Endothelial cell (in vitro differentiated cells): ENCODE measurements around the gene TNIP1. TPM values are rescaled to one million over a fixed set of nuclear protein-coding genes. Genes with fewer than 3 reads are reported as not detected.

ENCODE experiments used
- DNase-seq: peaks from one replicate; pipeline ENCODE4 v3.0.0; 2021; ENCODE audit warnings: low spot score
- H3K27ac Mint-ChIP-seq: one replicate; pipeline ENCODE4 v1.8.0; 2021; ENCODE audit warnings: mixed read lengths, inconsistent platforms; ENCODE audit not compliant: unreplicated experiment
- H3K27me3 Mint-ChIP-seq: one replicate; pipeline ENCODE4 v1.8.0; 2021; ENCODE audit warnings: mild to moderate bottlenecking, moderate library complexity, mixed read lengths, inconsistent platforms; ENCODE audit not compliant: unreplicated experiment
- H3K36me3 Mint-ChIP-seq: one replicate; pipeline ENCODE4 v1.8.0; 2021; ENCODE audit warnings: mild to moderate bottlenecking, low read depth, mixed read lengths, inconsistent platforms; ENCODE audit not compliant: unreplicated experiment
- H3K4me1 Mint-ChIP-seq: one replicate; pipeline ENCODE4 v1.8.0; 2021; ENCODE audit warnings: mild to moderate bottlenecking, mixed read lengths, inconsistent platforms; ENCODE audit not compliant: unreplicated experiment
- H3K4me3 Mint-ChIP-seq: one replicate; pipeline ENCODE4 v1.8.0; 2021; ENCODE audit warnings: mild to moderate bottlenecking, mixed read lengths, inconsistent platforms; ENCODE audit not compliant: unreplicated experiment
- H3K9me3 Mint-ChIP-seq: one replicate; pipeline ENCODE4 v1.8.0; 2021; ENCODE audit warnings: mixed read lengths, inconsistent platforms; ENCODE audit not compliant: unreplicated experiment
- total RNA-seq: library from RNA; stranded (reverse); fragmentation: NEBNext Ultra II Directional; extraction: Animal tissue kit (Norgen Biotek cat#: 25700); gene quantifications from one replicate; pipeline ENCODE4 v1.2.1, GENCODE V29; 2021; ENCODE audit not compliant: unreplicated experiment
- TF ChIP-seq, protein P1 (sequence below): fragments of 200-600 bp; sonication (generic); IDR thresholded peaks from one replicate; pipeline ENCODE4 v1.5.0; 2021; ENCODE audit warnings: antibody characterized with exemption; ENCODE audit not compliant: unreplicated experiment

Gene TNIP1
- total RNA-seq, 1 donor from 2014 or later, result 76.0 TPM

DNA sequence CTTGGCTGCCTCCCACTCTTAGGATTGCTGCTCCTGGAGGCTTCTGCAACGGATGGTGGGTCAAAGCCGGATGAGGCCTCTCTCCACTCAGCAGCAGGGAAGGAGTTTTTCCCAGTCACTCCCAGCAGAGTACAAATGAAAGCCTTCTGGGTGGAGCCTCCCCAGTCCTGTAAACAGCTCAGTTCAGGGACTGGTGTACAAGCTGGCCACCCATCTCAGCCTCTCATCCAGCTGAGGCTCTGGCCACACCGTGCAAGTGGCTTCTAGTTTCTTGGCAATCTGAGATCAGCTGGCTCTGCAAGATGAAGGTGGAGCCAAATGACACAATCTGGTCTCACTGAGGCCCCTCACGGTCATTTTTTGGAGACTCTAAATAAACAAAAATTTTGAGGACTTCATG is 50.5 kb downstream of the TNIP1 start:
- no peak overlapping the region for H3K27ac Mint-ChIP-seq
- H3K27me3 Mint-ChIP-seq, result peaks cover 9% of the 10 kb centered on the region
- DNase-seq, result no peak
- H3K36me3 Mint-ChIP-seq, result peaks cover 43% of the 10 kb centered on the region
- TF ChIP-seq, protein P1, sequence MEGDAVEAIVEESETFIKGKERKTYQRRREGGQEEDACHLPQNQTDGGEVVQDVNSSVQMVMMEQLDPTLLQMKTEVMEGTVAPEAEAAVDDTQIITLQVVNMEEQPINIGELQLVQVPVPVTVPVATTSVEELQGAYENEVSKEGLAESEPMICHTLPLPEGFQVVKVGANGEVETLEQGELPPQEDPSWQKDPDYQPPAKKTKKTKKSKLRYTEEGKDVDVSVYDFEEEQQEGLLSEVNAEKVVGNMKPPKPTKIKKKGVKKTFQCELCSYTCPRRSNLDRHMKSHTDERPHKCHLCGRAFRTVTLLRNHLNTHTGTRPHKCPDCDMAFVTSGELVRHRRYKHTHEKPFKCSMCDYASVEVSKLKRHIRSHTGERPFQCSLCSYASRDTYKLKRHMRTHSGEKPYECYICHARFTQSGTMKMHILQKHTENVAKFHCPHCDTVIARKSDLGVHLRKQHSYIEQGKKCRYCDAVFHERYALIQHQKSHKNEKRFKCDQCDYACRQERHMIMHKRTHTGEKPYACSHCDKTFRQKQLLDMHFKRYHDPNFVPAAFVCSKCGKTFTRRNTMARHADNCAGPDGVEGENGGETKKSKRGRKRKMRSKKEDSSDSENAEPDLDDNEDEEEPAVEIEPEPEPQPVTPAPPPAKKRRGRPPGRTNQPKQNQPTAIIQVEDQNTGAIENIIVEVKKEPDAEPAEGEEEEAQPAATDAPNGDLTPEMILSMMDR, result no peak
- no peaks in the 10 kb centered on the region for H3K9me3 Mint-ChIP-seq
- H3K4me1 Mint-ChIP-seq, result no peaks in the 10 kb centered on the region
- no peak overlapping the region for H3K4me3 Mint-ChIP-seq

DNA sequence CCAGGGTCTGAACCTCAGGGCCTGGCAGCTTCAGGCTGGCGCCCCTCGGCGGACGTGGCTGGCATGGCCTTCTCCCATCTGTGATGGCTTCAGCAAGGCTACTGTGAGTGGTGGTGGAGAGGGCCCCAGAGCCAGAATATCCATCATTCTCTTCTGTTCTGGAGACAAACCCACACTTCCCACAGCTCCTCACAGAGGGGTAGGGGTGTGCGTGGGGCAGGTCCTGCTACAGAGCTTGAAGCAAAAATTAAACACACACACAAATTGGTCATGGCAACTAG is 50.8 kb downstream of the TNIP1 start:
- peaks cover 9% of the 10 kb centered on the region for H3K27me3 Mint-ChIP-seq
- DNase-seq, result no peak
- no peaks in the 10 kb centered on the region for H3K4me1 Mint-ChIP-seq
- H3K4me3 Mint-ChIP-seq, result no peak overlapping the region
- H3K9me3 Mint-ChIP-seq, result no peaks in the 10 kb centered on the region
- TF ChIP-seq, protein P1, result no peak
- peaks cover 40% of the 10 kb centered on the region for H3K36me3 Mint-ChIP-seq
- no peak overlapping the region for H3K27ac Mint-ChIP-seq

DNA sequence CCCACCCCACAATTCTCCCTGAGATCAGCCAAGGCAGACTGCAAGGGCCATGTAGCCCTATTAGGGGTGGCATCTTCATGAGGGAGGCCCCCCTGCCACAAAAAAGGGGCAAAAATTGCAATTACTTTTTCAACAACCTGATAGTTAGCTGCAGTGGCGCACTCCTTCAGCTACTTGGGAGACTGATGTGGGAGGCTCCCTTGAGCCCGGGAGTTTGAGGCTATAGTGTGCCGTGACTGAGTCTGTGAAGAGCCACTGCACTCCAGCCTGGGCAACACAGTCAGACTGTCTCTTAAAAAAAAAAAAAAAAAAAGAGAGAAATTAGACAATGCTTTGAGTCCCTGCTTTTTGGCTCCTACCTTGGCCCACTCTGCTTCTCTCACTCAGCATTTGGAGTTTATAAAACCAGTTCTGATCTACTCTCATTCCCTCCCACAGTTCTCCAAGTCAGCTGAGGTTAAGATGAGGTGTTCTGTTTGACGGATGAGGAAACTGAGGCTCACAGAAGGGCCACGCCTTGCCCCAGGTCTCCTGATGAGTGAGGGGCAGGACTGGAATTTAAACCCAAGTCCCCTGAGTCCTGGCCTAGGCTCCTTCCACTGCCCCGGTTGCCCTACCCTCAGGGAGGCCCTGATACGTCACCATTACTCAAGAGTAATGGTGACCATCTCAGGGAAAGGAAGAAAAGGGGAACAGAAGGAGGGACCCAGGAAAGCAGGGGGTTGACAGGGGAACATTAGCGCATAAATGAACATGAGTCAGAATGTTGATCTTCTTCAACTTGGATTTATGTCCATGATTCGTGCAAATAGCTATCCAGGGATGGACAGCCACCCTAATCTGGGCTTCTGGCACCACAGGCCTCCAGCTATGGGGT is 51.4 kb downstream of the TNIP1 start:
- no peak overlapping the region for H3K27ac Mint-ChIP-seq
- no peaks in the 10 kb centered on the region for H3K9me3 Mint-ChIP-seq
- peaks cover 7% of the 10 kb centered on the region for H3K27me3 Mint-ChIP-seq
- H3K4me3 Mint-ChIP-seq, result peak overlapping the region; percentile 37
- DNase-seq, result no peak
- TF ChIP-seq, protein P1, result no peak
- no peaks in the 10 kb centered on the region for H3K4me1 Mint-ChIP-seq
- H3K36me3 Mint-ChIP-seq, result peaks cover 34% of the 10 kb centered on the region

GRCh38 chr5:151028717-151029116 is 52.1 kb downstream of the TNIP1 start:
- peaks cover 28% of the 10 kb centered on the region for H3K36me3 Mint-ChIP-seq
- no peaks in the 10 kb centered on the region for H3K9me3 Mint-ChIP-seq
- TF ChIP-seq, protein P1, result no peak
- H3K4me1 Mint-ChIP-seq, result no peaks in the 10 kb centered on the region
- no peak overlapping the region for H3K27ac Mint-ChIP-seq
- H3K27me3 Mint-ChIP-seq, result peaks cover 4% of the 10 kb centered on the region
- H3K4me3 Mint-ChIP-seq, result peak overlapping the region; percentile 37
- no peak for DNase-seq

DNA sequence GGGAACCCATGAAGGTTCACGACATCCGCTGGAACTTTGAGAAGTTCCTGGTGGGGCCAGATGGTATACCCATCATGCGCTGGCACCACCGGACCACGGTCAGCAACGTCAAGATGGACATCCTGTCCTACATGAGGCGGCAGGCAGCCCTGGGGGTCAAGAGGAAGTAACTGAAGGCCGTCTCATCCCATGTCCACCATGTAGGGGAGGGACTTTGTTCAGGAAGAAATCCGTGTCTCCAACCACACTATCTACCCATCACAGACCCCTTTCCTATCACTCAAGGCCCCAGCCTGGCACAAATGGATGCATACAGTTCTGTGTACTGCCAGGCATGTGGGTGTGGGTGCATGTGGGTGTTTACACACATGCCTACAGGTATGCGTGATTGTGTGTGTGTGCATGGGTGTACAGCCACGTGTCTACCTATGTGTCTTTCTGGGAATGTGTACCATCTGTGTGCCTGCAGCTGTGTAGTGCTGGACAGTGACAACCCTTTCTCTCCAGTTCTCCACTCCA is 52.8 kb downstream of the TNIP1 start:
- no peak for DNase-seq
- peaks cover 4% of the 10 kb centered on the region for H3K27me3 Mint-ChIP-seq
- H3K9me3 Mint-ChIP-seq, result no peaks in the 10 kb centered on the region
- no peaks in the 10 kb centered on the region for H3K4me1 Mint-ChIP-seq
- TF ChIP-seq, protein P1, result no peak
- H3K27ac Mint-ChIP-seq, result no peak overlapping the region
- H3K4me3 Mint-ChIP-seq, result peak overlapping the region; percentile 34
- peaks cover 26% of the 10 kb centered on the region for H3K36me3 Mint-ChIP-seq
